ENCODE measurements around the gene TECTB.

Gene TECTB

GRCh38 chr10:112346774-112347173, 63.6 kb downstream of the TECTB start:
- no peak overlapping the region; the same call in 1 of the 2 replicates for H3K27ac ChIP-seq
- TF ChIP-seq CTCF (conservative IDR thresholded peaks at IDR 0.05), result no peak

- peak overlapping the region; percentile 31; the same call in 1 of the 2 replicates for H3K27ac ChIP-seq
- no peak for TF ChIP-seq CTCF (conservative IDR thresholded peaks at IDR 0.05)
Measured at GRCh38 chr10:112347709-112348671, 64.8 kb downstream of the TECTB start.

GRCh38 chr10:112348759-112349158, 65.6 kb downstream of the TECTB start:
- H3K27ac ChIP-seq, result no peak overlapping the region
- no peak for TF ChIP-seq CTCF (conservative IDR thresholded peaks at IDR 0.05)

- H3K27ac ChIP-seq, result no peak overlapping the region
- TF ChIP-seq CTCF (conservative IDR thresholded peaks at IDR 0.05), result no peak
Measured at GRCh38 chr10:112349521-112350085, 66.4 kb downstream of the TECTB start.

GRCh38 chr10:112351146-112351545, 67.9 kb downstream of the TECTB start:
- H3K27ac ChIP-seq, result no peak overlapping the region
- TF ChIP-seq CTCF (conservative IDR thresholded peaks at IDR 0.05), result no peak

- H3K27ac ChIP-seq, result no peak overlapping the region
- TF ChIP-seq CTCF (conservative IDR thresholded peaks at IDR 0.05), result no peak
Measured at GRCh38 chr10:112352044-112352443, 68.8 kb downstream of the TECTB start.

- no peak overlapping the region for H3K27ac ChIP-seq
- TF ChIP-seq CTCF (conservative IDR thresholded peaks at IDR 0.05), result no peak
Measured at GRCh38 chr10:112353046-112353445, 69.8 kb downstream of the TECTB start.
